Measurements from ENCODE around the gene VWA1. TPM values are rescaled to one million over a fixed set of nuclear protein-coding genes. Genes with fewer than 3 reads are reported as not detected.

Gene VWA1
- total RNA-seq, 6 experiments from 2014 or later = 39.5 to 195 (median 78.7) TPM

- DNase-seq (peak in 1 of 3 donors; percentile 40), ATAC-seq (no peak)
- no peak overlapping the region for H3K4me3 ChIP-seq
- no peaks in the 10 kb centered on the region for H3K9me3 ChIP-seq
- H3K4me1 ChIP-seq = peaks cover 0 to 6% (median under 1%) of the 10 kb centered on the region in 4 donors
- WGBS (ENCODE audit: insufficient coverage, low coverage, low lambda C conversion rate, missing lambda C conversion rate) = 84% methylated on average over 11 of the region's 15 CpGs
- intact Hi-C loops (cut with DNase I) = no loop called here
- H3K27me3 ChIP-seq = no peaks in the 10 kb centered on the region
- H3K36me3 ChIP-seq = no peaks in the 10 kb centered on the region
- no peak for TF ChIP-seq POLR2A (IDR thresholded peaks at IDR 0.05)
- TF ChIP-seq, protein P1, sequence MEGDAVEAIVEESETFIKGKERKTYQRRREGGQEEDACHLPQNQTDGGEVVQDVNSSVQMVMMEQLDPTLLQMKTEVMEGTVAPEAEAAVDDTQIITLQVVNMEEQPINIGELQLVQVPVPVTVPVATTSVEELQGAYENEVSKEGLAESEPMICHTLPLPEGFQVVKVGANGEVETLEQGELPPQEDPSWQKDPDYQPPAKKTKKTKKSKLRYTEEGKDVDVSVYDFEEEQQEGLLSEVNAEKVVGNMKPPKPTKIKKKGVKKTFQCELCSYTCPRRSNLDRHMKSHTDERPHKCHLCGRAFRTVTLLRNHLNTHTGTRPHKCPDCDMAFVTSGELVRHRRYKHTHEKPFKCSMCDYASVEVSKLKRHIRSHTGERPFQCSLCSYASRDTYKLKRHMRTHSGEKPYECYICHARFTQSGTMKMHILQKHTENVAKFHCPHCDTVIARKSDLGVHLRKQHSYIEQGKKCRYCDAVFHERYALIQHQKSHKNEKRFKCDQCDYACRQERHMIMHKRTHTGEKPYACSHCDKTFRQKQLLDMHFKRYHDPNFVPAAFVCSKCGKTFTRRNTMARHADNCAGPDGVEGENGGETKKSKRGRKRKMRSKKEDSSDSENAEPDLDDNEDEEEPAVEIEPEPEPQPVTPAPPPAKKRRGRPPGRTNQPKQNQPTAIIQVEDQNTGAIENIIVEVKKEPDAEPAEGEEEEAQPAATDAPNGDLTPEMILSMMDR (IDR thresholded peaks at IDR 0.05) = no peak
- no peak overlapping the region for H3K27ac ChIP-seq
Observed at GRCh38 chr1:1424707-1425106, 10.8 kb upstream of the VWA1 start.

DNA sequence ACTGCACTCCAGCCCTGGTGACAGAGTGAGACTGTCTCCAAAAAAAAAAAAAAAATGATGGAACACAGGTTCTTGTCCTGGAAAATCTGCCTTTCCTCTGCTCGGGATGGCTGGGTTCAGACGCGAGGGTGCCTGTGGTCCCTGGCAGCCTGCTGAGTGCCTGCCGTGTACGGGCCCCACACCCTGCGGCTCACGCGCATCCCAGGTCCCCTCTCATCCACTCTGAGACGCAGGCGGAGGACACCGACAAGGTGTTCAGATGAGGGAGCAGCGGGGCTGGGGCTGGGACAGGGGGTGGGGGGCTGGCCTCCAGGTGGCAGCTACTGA lies 10.1 kb upstream of the VWA1 start:
- no peak overlapping the region for H3K27ac ChIP-seq
- intact Hi-C loops (cut with DNase I) = no loop called here
- DNase-seq = peak in 1 of 3 donors; percentile 47
- no peaks in the 10 kb centered on the region for H3K27me3 ChIP-seq
- no CpG with 5 or more reads among the region's 12 CpGs for WGBS (ENCODE audit: insufficient coverage, low coverage, low lambda C conversion rate, missing lambda C conversion rate)
- H3K9me3 ChIP-seq = no peaks in the 10 kb centered on the region
- H3K36me3 ChIP-seq = no peaks in the 10 kb centered on the region
- peaks cover 0 to 13% (median 4%) of the 10 kb centered on the region in 4 donors for H3K4me1 ChIP-seq
- TF ChIP-seq POLR2A (IDR thresholded peaks at IDR 0.05) = no peak
- TF ChIP-seq, protein P1 (IDR thresholded peaks at IDR 0.05) = no peak
- H3K4me3 ChIP-seq = no peak overlapping the region
- no peak for ATAC-seq

- 26% methylated on average over 2 of the region's 33 CpGs for WGBS (ENCODE audit: insufficient coverage, low coverage, low lambda C conversion rate, missing lambda C conversion rate)
- intact Hi-C loops (cut with DNase I) = no loop called here
- Histone ChIP-seq H3K27ac (no peak overlapping the region), H3K36me3 (no peaks in the 10 kb centered on the region), H3K4me3 (no peak overlapping the region), H3K27me3 (no peaks in the 10 kb centered on the region), H3K4me1 (peaks cover 0 to 18% (median 6%) of the 10 kb centered on the region in 4 donors), H3K9me3 (no peaks in the 10 kb centered on the region)
- DNase-seq = peak in 1 of 3 donors; percentile 53
- no peak for ATAC-seq
- TF ChIP-seq, protein P1 (IDR thresholded peaks at IDR 0.05) = no peak
- no peak for TF ChIP-seq POLR2A (IDR thresholded peaks at IDR 0.05)
Observed at GRCh38 chr1:1425753-1426495, 9.6 kb upstream of the VWA1 start.

DNA sequence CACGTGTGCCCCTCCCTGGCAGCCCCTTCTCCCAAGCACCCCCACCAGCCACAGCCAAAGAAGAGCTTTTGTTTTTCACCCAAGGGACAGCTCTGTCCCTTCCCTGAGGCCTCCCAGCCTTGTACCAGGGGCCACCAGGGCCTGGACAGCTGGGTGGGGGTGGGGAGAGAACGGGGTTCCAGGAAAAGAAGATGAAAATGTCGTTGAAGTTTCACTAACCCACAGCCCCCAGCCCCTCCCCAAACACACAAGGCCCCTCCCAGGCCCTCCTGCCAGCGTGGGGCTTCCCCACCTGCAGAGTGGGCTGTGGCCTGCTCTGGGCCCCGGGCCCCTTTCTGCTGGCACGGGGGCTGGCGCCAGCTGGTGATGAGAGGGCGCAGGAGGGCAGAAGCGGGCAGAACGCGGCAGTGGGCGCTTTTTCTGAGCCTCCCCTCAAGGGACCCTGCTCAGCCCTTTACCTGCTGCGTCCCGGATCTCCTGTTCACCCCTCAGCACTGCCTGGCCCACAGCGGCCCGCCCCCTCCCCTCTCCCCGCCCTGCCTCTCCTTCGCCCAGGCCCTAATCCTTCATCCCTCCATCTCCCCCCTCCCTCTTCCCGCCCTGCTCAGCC lies 8.9 kb upstream of the VWA1 start:
- no peak for TF ChIP-seq POLR2A (IDR thresholded peaks at IDR 0.05)
- TF ChIP-seq, protein P1 (IDR thresholded peaks at IDR 0.05) = no peak
- DNase-seq (peak in 1 of 3 donors; percentile 15), ATAC-seq (no peak)
- Histone ChIP-seq H3K27me3 (no peaks in the 10 kb centered on the region), H3K27ac (no peak overlapping the region), H3K4me3 (no peak overlapping the region), H3K4me1 (peaks cover 0 to 23% (median 10%) of the 10 kb centered on the region in 4 donors), H3K36me3 (no peaks in the 10 kb centered on the region), H3K9me3 (no peaks in the 10 kb centered on the region)
- WGBS (ENCODE audit: insufficient coverage, low coverage, low lambda C conversion rate, missing lambda C conversion rate) = 58% methylated on average over 11 of the region's 19 CpGs
- intact Hi-C loops (cut with DNase I) = no loop called here
